HepG2 (cell line): Measurements from ENCODE around the gene CNOT8. TPM values are rescaled to one million over a fixed set of nuclear protein-coding genes. Genes with fewer than 3 reads are reported as not detected.
A peak's percentile ranks its signal among the peaks of the same experiment; 100 is the strongest.

Experiments
- CENPBD1 ChIP-seq: sonication (generic); formaldehyde crosslinking; IDR thresholded peaks from 2 replicates; pipeline ENCODE4 v1.8.0; 2022; ENCODE audit warnings: missing genetic modification reagents, low read depth, mild to moderate bottlenecking, borderline replicate concordance
- CREB3 ChIP-seq: sonication (generic); formaldehyde crosslinking; IDR thresholded peaks from 2 replicates; pipeline ENCODE4 v1.5.0; 2020; ENCODE audit warnings: missing genetic modification reagents
- DR1 ChIP-seq: sonication (generic); formaldehyde crosslinking; IDR thresholded peaks from 2 replicates; pipeline ENCODE4 v1.8.0; 2021; ENCODE audit warnings: mild to moderate bottlenecking, missing genetic modification reagents, inconsistent platforms
- FOSL2 ChIP-seq: sonication (generic); formaldehyde crosslinking; IDR thresholded peaks from 2 replicates; pipeline ENCODE4 v1.4.0; 2020; ENCODE audit warnings: missing genetic modification reagents
- FOXM1 ChIP-seq: sonication (generic); formaldehyde crosslinking; IDR thresholded peaks from 2 replicates; pipeline ENCODE4 v1.5.0; 2020; ENCODE audit warnings: missing genetic modification reagents
- GPN1 ChIP-seq: sonication (generic); formaldehyde crosslinking; IDR thresholded peaks from 2 replicates; pipeline ENCODE4 v1.5.1; 2020; ENCODE audit warnings: missing genetic modification reagents, borderline replicate concordance
- GRHL1 ChIP-seq: sonication (generic); formaldehyde crosslinking; conservative IDR thresholded peaks from 2 replicates; pipeline ENCODE4 v1.8.0; 2022; ENCODE audit warnings: missing genetic modification reagents
- GTF3A ChIP-seq: sonication (generic); formaldehyde crosslinking; conservative IDR thresholded peaks from 2 replicates; pipeline ENCODE4 v1.4.0; 2020; ENCODE audit warnings: mild to moderate bottlenecking, missing genetic modification reagents
- HDAC2 ChIP-seq: sonication (generic); formaldehyde crosslinking; IDR thresholded peaks from 2 replicates; pipeline ENCODE4 v1.4.0; 2020; ENCODE audit warnings: missing genetic modification reagents
- MLLT10 ChIP-seq: sonication (generic); formaldehyde crosslinking; IDR thresholded peaks from 2 replicates; pipeline ENCODE4 v1.4.0; 2020; ENCODE audit warnings: missing genetic modification reagents
- MTF1 ChIP-seq: sonication (generic); formaldehyde crosslinking; IDR thresholded peaks from 2 replicates; pipeline ENCODE4 v1.5.0; 2020; ENCODE audit warnings: missing genetic modification reagents
- MXI1 ChIP-seq: IDR thresholded peaks from 3 replicates; pipeline ENCODE4 v1.6.1; 2012; ENCODE audit warnings: low read depth, low read length, inconsistent platforms, borderline replicate concordance
- NR2F2 ChIP-seq: IDR thresholded peaks from 2 replicates; pipeline ENCODE4 v1.6.1; 2012; ENCODE audit warnings: low read depth, inconsistent platforms, borderline replicate concordance
- PLRG1 ChIP-seq: fragments of 450-650 bp; conservative IDR thresholded peaks from 2 replicates; pipeline ENCODE4 v1.6.1; 2016
- SP5 ChIP-seq: IDR thresholded peaks from 2 replicates; pipeline ENCODE4 v1.6.1; 2016; ENCODE audit warnings: low read depth, borderline replicate concordance
- TBL1XR1 ChIP-seq: fragments of 150-350 bp; IDR thresholded peaks from 2 replicates; pipeline ENCODE4 v1.6.1; 2014; ENCODE audit warnings: borderline replicate concordance, low read length; ENCODE audit not compliant: partially characterized antibody
- TEAD2 ChIP-seq: sonication (generic); formaldehyde crosslinking; IDR thresholded peaks from 2 replicates; pipeline ENCODE4 v1.9.0; 2021; ENCODE audit warnings: missing genetic modification reagents
- ZBTB3 ChIP-seq: sonication (generic); formaldehyde crosslinking; IDR thresholded peaks from 2 replicates; pipeline ENCODE4 v1.4.0; 2020; ENCODE audit warnings: low read depth, mild to moderate bottlenecking, moderate library complexity, missing genetic modification reagents, borderline replicate concordance
- ZBTB7B ChIP-seq: sonication (generic); formaldehyde crosslinking; IDR thresholded peaks from 2 replicates; pipeline ENCODE4 v1.4.0; 2020; ENCODE audit warnings: missing genetic modification reagents
- ZNF615 ChIP-seq: sonication (generic); formaldehyde crosslinking; IDR thresholded peaks from 2 replicates; pipeline ENCODE4 v1.5.0; 2020; ENCODE audit warnings: mild to moderate bottlenecking, missing genetic modification reagents, borderline replicate concordance
- ZNF782 ChIP-seq: sonication (generic); formaldehyde crosslinking; IDR thresholded peaks from 2 replicates; pipeline ENCODE4 v1.4.0; 2020; ENCODE audit warnings: missing genetic modification reagents, mild to moderate bottlenecking, borderline replicate concordance
- ZNF850 ChIP-seq: sonication (generic); formaldehyde crosslinking; conservative IDR thresholded peaks from 2 replicates; pipeline ENCODE4 v1.9.0; 2021; ENCODE audit warnings: mild to moderate bottlenecking, missing genetic modification reagents
- ZZZ3 ChIP-seq: sonication (generic); formaldehyde crosslinking; IDR thresholded peaks from 2 replicates; pipeline ENCODE4 v1.4.0; 2020; ENCODE audit warnings: missing genetic modification reagents, mild to moderate bottlenecking, borderline replicate concordance
- polyA plus RNA-seq, 8 experiments: library from polyadenylated mRNA; depleted of rRNA in 3 of 8; stranded (reverse) in 7 of 8; unstranded in 1 of 8; fragments of >200 nt; fragmentation: Illumina TruSeq in 4 of 8; extraction: Trizol in 4 of 8; gene quantifications; 2 replicates each; pipeline versions ENCODE4 v1.2.1 to v1.2.3, GENCODE V29; 2011 to 2016; ENCODE audit warnings: low read depth in 4 of 8, missing spikeins in 1 of 8, mixed read lengths in 1 of 8; ENCODE audit not compliant: insufficient read depth in 1 of 8
- total RNA-seq, 5 experiments: library from RNA; depleted of rRNA; stranded (reverse); fragments of >200 nt; fragmentation: Illumina TruSeq; extraction: Trizol; gene quantifications; 2 replicates each; pipeline ENCODE4 v1.2.3, GENCODE V29; 2016; ENCODE audit warnings: low read depth in 1 of 5
- TF ChIP-seq, protein P1 (sequence below): IDR thresholded peaks from 2 replicates; pipeline ENCODE4 v1.6.1; 2016; ENCODE audit warnings: missing genetic modification reagents, missing compliant biosample characterization
- TF ChIP-seq, protein P2 (sequence below): IDR thresholded peaks from 2 replicates; pipeline ENCODE4 v1.6.1; 2016; ENCODE audit warnings: control low read depth
- TF ChIP-seq, protein P3 (sequence below): sonication (generic); formaldehyde crosslinking; IDR thresholded peaks from 2 replicates; pipeline ENCODE4 v1.5.1; 2020; ENCODE audit warnings: missing genetic modification reagents, mild to moderate bottlenecking, borderline replicate concordance

CNOT8 gene
- total and polyA plus RNA-seq, 2 of the 13 experiments (the other 11 are each of a cell fraction or from before 2014, with no cell fraction given), result 37.1 to 74.9 TPM

DNA sequence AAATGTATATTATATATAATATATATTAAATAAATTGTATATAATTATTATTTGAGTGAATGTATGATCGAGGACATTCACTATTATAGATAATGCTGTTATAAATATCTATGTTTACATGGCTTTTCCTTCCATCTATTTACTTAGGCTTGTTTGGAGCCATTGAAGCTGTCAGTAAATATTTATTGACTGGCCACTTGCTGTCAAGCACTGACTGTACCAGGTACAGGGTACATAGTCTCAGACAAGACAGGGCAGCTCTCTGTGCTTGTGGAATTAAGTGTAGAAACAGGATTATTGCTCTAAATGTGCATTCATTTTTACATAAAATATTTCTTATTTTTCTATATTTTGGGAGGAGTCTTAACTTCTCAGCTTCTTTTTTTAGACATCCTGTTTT, 24.4 kb upstream of the CNOT8 start (continued):
- no peak for TF ChIP-seq PLRG1
- TF ChIP-seq TEAD2 (CRISPR knock-in tag), result no peak
- TF ChIP-seq ZNF615 (CRISPR knock-in tag), result no peak
- TF ChIP-seq, protein P1, sequence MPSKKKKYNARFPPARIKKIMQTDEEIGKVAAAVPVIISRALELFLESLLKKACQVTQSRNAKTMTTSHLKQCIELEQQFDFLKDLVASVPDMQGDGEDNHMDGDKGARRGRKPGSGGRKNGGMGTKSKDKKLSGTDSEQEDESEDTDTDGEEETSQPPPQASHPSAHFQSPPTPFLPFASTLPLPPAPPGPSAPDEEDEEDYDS, result no peak
- peak; percentile 27; the same call in 1 of the 3 replicates for TF ChIP-seq MXI1
- TF ChIP-seq MLLT10 (CRISPR knock-in tag), result no peak
- TF ChIP-seq TBL1XR1, result peak; percentile 81
- no peak for TF ChIP-seq ZNF850
- TF ChIP-seq DR1, result no peak
- no peak for TF ChIP-seq ZBTB3 (CRISPR knock-in tag)
- TF ChIP-seq ZNF782 (CRISPR knock-in tag), result no peak
- TF ChIP-seq, protein P2, sequence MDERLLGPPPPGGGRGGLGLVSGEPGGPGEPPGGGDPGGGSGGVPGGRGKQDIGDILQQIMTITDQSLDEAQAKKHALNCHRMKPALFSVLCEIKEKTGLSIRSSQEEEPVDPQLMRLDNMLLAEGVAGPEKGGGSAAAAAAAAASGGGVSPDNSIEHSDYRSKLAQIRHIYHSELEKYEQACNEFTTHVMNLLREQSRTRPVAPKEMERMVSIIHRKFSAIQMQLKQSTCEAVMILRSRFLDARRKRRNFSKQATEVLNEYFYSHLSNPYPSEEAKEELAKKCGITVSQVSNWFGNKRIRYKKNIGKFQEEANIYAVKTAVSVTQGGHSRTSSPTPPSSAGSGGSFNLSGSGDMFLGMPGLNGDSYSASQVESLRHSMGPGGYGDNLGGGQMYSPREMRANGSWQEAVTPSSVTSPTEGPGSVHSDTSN (CRISPR knock-in tag), result 0 out of 2 replicates have a peak, but pooled peaks have one; percentile 33
- no peak for TF ChIP-seq GPN1 (CRISPR knock-in tag)
- TF ChIP-seq SP5 (CRISPR knock-in tag), result no peak
- peak; percentile 47; the same call in 1 of the 2 replicates for TF ChIP-seq HDAC2 (CRISPR knock-in tag)
- no peak for TF ChIP-seq CENPBD1 (CRISPR knock-in tag)
- peak; percentile 57; the same call in 1 of the 2 replicates for TF ChIP-seq NR2F2
- TF ChIP-seq FOXM1 (CRISPR knock-in tag), result no peak
- no peak for TF ChIP-seq MTF1 (CRISPR knock-in tag)
- no peak for TF ChIP-seq GRHL1 (CRISPR knock-in tag)
- TF ChIP-seq CREB3 (CRISPR knock-in tag), result no peak
- TF ChIP-seq, protein P3, sequence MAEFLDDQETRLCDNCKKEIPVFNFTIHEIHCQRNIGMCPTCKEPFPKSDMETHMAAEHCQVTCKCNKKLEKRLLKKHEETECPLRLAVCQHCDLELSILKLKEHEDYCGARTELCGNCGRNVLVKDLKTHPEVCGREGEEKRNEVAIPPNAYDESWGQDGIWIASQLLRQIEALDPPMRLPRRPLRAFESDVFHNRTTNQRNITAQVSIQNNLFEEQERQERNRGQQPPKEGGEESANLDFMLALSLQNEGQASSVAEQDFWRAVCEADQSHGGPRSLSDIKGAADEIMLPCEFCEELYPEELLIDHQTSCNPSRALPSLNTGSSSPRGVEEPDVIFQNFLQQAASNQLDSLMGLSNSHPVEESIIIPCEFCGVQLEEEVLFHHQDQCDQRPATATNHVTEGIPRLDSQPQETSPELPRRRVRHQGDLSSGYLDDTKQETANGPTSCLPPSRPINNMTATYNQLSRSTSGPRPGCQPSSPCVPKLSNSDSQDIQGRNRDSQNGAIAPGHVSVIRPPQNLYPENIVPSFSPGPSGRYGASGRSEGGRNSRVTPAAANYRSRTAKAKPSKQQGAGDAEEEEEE (CRISPR knock-in tag), result no peak
- TF ChIP-seq ZZZ3, result no peak
- TF ChIP-seq ZBTB7B (CRISPR knock-in tag), result no peak
- peak; percentile 64 for TF ChIP-seq FOSL2 (CRISPR knock-in tag)
- TF ChIP-seq GTF3A (CRISPR knock-in tag), result no peak
